BE2C (cell line): ENCODE data around the gene DMGDH.

Experiments
- DNase-seq: peaks from one replicate; pipeline ENCODE4 v3.0.0-alpha.2; 2020
- H3K27me3 ChIP-seq: fragments of 250-450 bp; sonication (Bioruptor Pico); 2 replicates; pipeline ENCODE4 v1.5.1; 2020; ENCODE audit warnings: mild to moderate bottlenecking
- H3K36me3 ChIP-seq: fragments of 250-450 bp; sonication (Bioruptor Pico); 2 replicates; pipeline ENCODE4 v1.5.1; 2020; ENCODE audit warnings: mild to moderate bottlenecking
- H3K4me1 ChIP-seq: fragments of 250-450 bp; sonication (Bioruptor Pico); 2 replicates; pipeline ENCODE4 v1.5.1; 2020
- H3K4me3 ChIP-seq: 2 replicates; pipeline ENCODE4 v1.5.1; 2011; ENCODE audit warnings: low read depth, low read length
- H3K9me3 ChIP-seq: fragments of 250-450 bp; sonication (Bioruptor Pico); 2 replicates; pipeline ENCODE4 v1.5.1; 2020
- TF ChIP-seq, protein P1 (sequence below): IDR thresholded peaks from 2 replicates; pipeline ENCODE4 v1.5.1; 2012; ENCODE audit warnings: mild to moderate bottlenecking, low read depth, low read length

Gene DMGDH

DNA sequence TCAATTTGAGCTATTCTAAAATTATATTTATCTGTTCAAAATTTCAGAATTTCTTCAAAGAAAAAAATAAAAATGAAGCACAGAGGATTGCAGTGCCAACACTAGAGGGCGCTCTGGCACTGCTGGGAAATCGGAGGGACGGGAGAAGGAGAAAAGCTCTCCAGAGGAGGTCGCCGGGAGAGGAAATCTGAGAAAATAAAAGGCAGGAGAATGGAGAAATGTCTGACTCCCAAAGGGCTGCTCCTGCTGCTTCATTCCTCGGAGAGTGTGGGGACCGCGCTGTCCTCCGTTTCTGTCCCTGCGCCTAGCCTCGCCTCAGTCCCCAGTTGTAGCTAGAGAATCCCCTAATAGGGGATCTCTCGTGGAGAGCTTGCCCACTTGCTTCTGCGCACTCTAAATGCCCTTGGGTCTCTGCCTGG, 44.4 kb downstream of the DMGDH start:
- TF ChIP-seq, protein P1, sequence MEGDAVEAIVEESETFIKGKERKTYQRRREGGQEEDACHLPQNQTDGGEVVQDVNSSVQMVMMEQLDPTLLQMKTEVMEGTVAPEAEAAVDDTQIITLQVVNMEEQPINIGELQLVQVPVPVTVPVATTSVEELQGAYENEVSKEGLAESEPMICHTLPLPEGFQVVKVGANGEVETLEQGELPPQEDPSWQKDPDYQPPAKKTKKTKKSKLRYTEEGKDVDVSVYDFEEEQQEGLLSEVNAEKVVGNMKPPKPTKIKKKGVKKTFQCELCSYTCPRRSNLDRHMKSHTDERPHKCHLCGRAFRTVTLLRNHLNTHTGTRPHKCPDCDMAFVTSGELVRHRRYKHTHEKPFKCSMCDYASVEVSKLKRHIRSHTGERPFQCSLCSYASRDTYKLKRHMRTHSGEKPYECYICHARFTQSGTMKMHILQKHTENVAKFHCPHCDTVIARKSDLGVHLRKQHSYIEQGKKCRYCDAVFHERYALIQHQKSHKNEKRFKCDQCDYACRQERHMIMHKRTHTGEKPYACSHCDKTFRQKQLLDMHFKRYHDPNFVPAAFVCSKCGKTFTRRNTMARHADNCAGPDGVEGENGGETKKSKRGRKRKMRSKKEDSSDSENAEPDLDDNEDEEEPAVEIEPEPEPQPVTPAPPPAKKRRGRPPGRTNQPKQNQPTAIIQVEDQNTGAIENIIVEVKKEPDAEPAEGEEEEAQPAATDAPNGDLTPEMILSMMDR = peak; percentile 95
- Histone ChIP-seq H3K4me3 (peak overlapping the region; percentile 27), H3K4me1 (peaks cover 8% of the 10 kb centered on the region), H3K36me3 (no peaks in the 10 kb centered on the region), H3K9me3 (no peaks in the 10 kb centered on the region; the same call in 1 of the 2 replicates), H3K27me3 (peaks cover 29% of the 10 kb centered on the region)
- peak; percentile 72 for DNase-seq

- H3K4me1 ChIP-seq = peaks cover 8% of the 10 kb centered on the region
- no peaks in the 10 kb centered on the region for H3K36me3 ChIP-seq
- TF ChIP-seq, protein P1 = no peak
- DNase-seq = no peak
- H3K9me3 ChIP-seq = no peaks in the 10 kb centered on the region; the same call in 1 of the 2 replicates
- peaks cover 33% of the 10 kb centered on the region for H3K27me3 ChIP-seq
- no peak overlapping the region for H3K4me3 ChIP-seq
These were observed 45.5 kb downstream of the DMGDH start for GRCh38 chr5:79023947-79024346.

DNA sequence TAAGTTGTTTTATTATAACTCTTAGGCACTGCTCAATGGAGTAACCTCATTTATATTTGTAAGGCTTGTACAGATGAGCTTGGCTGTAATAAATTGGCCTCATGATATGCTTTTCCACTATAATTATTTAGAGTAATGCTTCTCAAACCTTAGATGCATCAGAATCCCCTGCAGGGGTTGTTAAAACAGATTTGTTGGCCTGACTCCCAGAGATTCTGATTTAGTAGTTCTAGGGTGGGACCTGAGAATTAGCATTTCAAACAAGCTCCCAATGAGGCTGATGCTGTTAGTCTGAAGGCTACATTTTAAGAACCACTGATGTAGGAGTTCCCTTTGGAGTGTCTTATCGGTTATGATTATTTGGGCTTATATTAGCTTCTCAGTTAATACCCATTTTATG, 46.1 kb downstream of the DMGDH start:
- no peak overlapping the region for H3K4me3 ChIP-seq
- peaks cover 8% of the 10 kb centered on the region for H3K4me1 ChIP-seq
- no peaks in the 10 kb centered on the region; the same call in 1 of the 2 replicates for H3K9me3 ChIP-seq
- TF ChIP-seq, protein P1 = no peak
- peaks cover 32% of the 10 kb centered on the region for H3K27me3 ChIP-seq
- no peaks in the 10 kb centered on the region for H3K36me3 ChIP-seq
- no peak for DNase-seq

GRCh38 chr5:79022771-79023170, 46.7 kb downstream of the DMGDH start:
- H3K27me3 ChIP-seq = peaks cover 36% of the 10 kb centered on the region
- H3K36me3 ChIP-seq = no peaks in the 10 kb centered on the region
- DNase-seq = no peak
- no peaks in the 10 kb centered on the region; the same call in 1 of the 2 replicates for H3K9me3 ChIP-seq
- TF ChIP-seq, protein P1 = no peak
- H3K4me3 ChIP-seq = no peak overlapping the region
- peaks cover 8% of the 10 kb centered on the region for H3K4me1 ChIP-seq

GRCh38 chr5:79021753-79022152, 47.7 kb downstream of the DMGDH start:
- Histone ChIP-seq H3K9me3 (no peaks in the 10 kb centered on the region; the same call in 1 of the 2 replicates), H3K27me3 (peaks cover 39% of the 10 kb centered on the region), H3K4me1 (peaks cover 8% of the 10 kb centered on the region), H3K36me3 (no peaks in the 10 kb centered on the region), H3K4me3 (peak overlapping the region; percentile 49)
- no peak for DNase-seq
- TF ChIP-seq, protein P1 = no peak

DNA sequence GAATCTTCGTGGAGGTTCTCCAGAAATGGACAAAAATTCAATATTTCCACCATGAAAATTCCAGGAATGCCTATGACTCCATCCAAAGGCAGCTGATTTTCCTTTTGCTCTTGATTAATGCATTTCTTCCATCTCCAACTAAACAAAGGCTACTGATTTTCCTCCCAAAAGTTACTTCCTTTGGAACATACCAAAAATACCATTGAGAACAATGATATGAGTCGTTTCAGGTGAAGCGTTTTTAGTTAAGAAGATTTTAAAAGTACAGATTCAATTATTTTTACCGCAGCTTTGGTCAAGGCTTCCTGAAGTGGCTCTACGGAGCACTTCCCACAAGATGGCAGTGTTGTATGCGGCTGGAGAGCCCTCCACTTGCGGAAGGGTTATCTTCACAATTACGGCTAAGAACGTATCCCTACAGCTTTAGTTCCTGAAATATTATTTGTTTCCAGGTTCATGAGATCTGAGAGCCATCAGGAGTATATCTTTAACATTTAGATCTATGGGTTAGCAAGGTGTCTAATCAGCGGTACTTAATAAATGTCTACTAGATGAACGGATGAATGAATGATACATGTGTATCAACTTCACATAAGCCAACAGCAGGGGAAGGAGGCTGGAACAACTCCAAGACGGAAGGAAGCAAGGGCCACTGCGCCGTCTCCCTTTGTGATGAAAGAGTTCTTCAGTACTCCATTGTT, 48.5 kb downstream of the DMGDH start:
- H3K4me1 ChIP-seq = peaks cover 8% of the 10 kb centered on the region
- no peaks in the 10 kb centered on the region; the same call in 1 of the 2 replicates for H3K9me3 ChIP-seq
- DNase-seq = peak; percentile 68
- H3K27me3 ChIP-seq = peaks cover 39% of the 10 kb centered on the region
- no peaks in the 10 kb centered on the region for H3K36me3 ChIP-seq
- peak overlapping the region; percentile 49 for H3K4me3 ChIP-seq
- TF ChIP-seq, protein P1 = peak; percentile 99
